BE2C (cell line): Measurements from ENCODE around the gene POFUT2.
A peak's percentile ranks its signal among the peaks of the same experiment; 100 is the strongest.

Experiments
- DNase-seq: peaks from one replicate; pipeline ENCODE4 v3.0.0-alpha.2; 2020
- H3K27me3 ChIP-seq: fragments of 250-450 bp; sonication (Bioruptor Pico); 2 replicates; pipeline ENCODE4 v1.5.1; 2020; ENCODE audit warnings: mild to moderate bottlenecking
- H3K36me3 ChIP-seq: fragments of 250-450 bp; sonication (Bioruptor Pico); 2 replicates; pipeline ENCODE4 v1.5.1; 2020; ENCODE audit warnings: mild to moderate bottlenecking
- H3K4me1 ChIP-seq: fragments of 250-450 bp; sonication (Bioruptor Pico); 2 replicates; pipeline ENCODE4 v1.5.1; 2020
- H3K4me3 ChIP-seq: 2 replicates; pipeline ENCODE4 v1.5.1; 2011; ENCODE audit warnings: low read depth, low read length
- H3K9me3 ChIP-seq: fragments of 250-450 bp; sonication (Bioruptor Pico); 2 replicates; pipeline ENCODE4 v1.5.1; 2020
- TF ChIP-seq, protein P1 (sequence below): IDR thresholded peaks from 2 replicates; pipeline ENCODE4 v1.5.1; 2012; ENCODE audit warnings: mild to moderate bottlenecking, low read depth, low read length

POFUT2 gene

DNA sequence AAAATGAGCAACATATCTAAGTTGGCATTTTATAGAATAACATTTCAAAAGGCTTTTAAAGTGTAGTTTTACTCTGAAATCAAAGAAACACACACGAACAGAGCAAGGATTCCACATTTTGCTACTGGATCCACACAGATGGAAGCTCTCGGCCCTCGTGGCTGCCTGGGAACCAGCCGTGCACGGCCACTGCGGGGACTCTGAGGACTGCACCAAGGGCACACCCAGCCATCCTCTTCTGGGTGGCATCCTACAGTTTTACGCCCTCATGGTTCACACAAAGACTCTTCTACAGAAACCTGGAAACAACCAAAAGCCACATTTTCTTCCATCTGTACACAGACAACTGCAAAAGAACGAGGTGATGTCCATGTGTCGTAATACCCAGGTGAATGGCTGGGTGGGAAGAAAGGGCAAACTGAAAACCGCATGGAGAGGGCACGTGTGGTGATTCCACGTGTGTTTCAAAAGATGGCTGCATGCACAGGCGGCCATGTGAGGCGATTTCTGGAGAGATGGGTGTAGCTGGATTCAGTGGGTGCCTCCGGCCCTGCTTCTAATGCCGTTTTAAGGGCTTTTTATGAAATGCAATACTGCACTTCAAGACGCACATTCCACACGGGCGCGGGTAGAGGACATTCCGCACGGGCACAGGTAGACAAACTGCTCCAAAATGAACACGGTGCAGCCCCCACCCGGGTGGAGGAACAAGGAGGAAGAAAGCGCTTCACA lies 8.1 kb downstream of the POFUT2 start:
- DNase-seq = no peak
- H3K36me3 ChIP-seq = peaks cover 13% of the 10 kb centered on the region
- TF ChIP-seq, protein P1, sequence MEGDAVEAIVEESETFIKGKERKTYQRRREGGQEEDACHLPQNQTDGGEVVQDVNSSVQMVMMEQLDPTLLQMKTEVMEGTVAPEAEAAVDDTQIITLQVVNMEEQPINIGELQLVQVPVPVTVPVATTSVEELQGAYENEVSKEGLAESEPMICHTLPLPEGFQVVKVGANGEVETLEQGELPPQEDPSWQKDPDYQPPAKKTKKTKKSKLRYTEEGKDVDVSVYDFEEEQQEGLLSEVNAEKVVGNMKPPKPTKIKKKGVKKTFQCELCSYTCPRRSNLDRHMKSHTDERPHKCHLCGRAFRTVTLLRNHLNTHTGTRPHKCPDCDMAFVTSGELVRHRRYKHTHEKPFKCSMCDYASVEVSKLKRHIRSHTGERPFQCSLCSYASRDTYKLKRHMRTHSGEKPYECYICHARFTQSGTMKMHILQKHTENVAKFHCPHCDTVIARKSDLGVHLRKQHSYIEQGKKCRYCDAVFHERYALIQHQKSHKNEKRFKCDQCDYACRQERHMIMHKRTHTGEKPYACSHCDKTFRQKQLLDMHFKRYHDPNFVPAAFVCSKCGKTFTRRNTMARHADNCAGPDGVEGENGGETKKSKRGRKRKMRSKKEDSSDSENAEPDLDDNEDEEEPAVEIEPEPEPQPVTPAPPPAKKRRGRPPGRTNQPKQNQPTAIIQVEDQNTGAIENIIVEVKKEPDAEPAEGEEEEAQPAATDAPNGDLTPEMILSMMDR = no peak

DNA sequence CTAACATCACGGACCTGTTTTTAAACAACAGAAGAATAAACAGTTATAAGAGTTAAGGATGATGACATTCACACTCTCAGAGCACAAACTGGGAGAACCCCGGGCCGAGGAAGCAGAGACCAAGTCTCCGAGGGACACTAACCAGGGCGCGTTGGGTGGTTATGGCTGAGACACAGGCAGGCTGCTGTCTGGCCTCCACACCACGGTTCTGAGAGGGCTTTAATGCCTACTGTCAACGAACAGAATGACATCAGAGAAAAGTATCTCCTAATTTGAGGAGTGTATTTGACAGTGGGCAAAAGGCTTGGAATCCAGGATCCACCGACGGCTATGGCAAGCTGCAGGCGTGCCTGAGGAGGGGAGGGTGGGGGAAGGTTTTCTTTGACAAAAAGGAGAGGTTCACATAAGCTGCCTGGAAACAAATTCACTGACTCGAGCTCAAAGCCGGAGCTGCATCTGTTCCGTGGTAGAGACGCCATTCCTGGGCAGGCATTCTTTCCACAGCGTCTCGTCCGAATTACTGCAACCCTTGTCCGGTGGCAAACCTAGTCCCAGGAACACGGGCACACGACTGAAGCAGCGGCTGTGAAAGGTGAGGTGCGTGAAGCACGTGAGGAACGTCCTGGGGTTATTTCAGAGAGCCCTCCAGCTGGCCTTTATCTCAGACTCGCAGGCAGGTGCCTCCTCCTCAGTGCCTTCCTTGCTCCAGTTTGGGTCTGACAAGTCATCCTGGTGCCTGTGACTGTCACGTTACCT lies 9.4 kb downstream of the POFUT2 start:
- Histone ChIP-seq H3K4me3 (no peak overlapping the region), H3K4me1 (no peaks in the 10 kb centered on the region), H3K9me3 (no peaks in the 10 kb centered on the region), H3K27me3 (no peaks in the 10 kb centered on the region), H3K36me3 (peaks cover 13% of the 10 kb centered on the region)
- DNase-seq = no peak
- TF ChIP-seq, protein P1 = no peak

More for the DNA sequence above, 8.1 kb downstream of the POFUT2 start:
- Histone ChIP-seq H3K4me3 (no peak overlapping the region), H3K9me3 (no peaks in the 10 kb centered on the region), H3K27me3 (no peaks in the 10 kb centered on the region), H3K4me1 (no peaks in the 10 kb centered on the region)

DNA sequence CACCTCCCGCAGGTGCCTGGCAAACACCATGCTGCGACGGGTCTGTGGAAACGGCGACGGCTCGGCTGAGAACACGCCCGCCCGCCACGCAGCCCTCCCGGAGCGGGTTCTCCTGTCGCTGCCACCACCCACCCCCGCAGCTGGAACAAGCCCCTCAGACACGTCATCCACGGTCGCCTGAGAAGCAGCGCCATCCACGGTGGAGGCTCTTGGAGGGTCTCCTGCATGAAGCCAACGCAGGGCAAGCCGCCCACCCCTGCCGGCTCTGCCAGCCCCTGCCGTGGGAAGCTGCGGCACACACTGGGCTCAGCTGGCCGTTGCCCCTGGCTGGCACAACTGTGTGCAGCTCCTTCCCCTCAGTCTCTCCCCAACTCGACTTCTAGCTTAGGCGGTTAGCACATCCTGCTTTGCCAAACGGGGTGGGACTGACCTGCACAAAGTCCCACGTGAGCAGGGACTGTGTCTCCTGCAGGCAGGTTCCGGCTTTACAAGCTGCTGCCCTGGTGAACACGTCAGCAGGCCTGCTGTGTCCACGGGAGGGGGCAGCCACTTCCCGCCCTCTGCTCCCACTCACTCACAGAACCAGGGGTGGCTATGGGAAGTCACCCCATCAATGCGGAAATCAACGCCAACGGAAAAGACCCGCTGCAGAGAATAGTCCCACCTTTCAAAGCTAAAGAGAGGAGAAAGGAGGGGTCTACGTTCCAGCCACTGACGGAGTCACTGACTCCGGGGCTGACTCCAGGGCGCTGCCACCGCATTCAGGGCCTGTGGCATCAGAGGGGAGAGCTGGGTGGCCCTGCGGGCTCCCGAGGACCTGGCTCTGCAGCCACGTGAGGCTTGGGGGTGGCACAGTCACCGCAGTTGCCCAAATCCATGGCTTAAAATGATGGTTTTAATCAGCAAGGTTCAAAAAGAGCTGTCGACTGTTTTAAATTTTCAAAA lies 10.3 kb downstream of the POFUT2 start:
- no peaks in the 10 kb centered on the region for H3K9me3 ChIP-seq
- H3K36me3 ChIP-seq = peaks cover 17% of the 10 kb centered on the region
- no peak overlapping the region for H3K4me3 ChIP-seq
- no peak for DNase-seq
- H3K27me3 ChIP-seq = no peaks in the 10 kb centered on the region
- H3K4me1 ChIP-seq = no peaks in the 10 kb centered on the region
- TF ChIP-seq, protein P1 = no peak

DNA sequence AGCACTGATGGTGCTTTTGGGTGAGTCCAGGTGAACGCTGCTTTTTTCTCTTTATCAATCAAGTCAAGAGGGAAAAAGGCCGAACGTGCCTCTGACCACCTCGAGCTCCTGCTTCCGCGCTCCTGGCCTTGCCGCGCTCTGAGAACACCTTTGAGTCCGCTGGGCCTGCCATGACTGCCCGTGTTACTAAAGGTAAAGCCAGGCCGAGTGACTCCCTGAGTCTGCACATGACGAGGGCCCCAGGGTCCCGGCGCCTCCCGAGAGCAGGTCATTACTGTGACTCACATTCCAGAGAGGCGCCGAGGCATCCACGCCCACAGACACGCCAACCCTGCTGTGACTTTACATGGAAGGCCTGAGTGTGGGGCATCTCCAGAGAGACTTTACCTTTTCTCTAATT lies 11.1 kb downstream of the POFUT2 start:
- no peaks in the 10 kb centered on the region for H3K4me1 ChIP-seq
- TF ChIP-seq, protein P1 = no peak
- DNase-seq = no peak
- H3K36me3 ChIP-seq = peaks cover 17% of the 10 kb centered on the region
- H3K27me3 ChIP-seq = no peaks in the 10 kb centered on the region
- H3K4me3 ChIP-seq = no peak overlapping the region
- no peaks in the 10 kb centered on the region for H3K9me3 ChIP-seq

DNA sequence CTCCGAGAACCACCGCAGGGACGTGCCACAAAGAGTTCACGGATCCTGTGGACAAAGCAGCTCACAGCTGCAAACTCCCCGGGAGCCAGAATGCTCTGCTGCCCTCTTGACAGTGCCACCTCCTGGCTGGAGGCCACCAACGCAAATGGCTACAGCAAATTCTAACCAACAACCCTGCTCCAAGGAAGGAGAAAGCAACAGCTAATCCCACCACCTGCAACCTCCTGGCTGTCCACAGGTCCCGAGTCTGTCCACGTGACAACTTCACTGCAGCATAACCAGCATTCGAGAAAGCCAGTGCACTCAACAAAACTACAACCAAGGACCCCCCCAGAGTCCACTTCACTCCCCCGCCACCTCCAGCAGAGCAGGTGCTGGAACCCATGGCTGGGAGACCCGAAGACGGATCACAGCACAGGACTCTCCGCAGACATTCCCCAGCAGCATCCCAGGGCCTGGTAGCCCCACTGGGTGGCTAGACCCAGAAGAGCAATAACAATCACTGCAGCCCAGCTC lies 17.3 kb downstream of the POFUT2 start:
- H3K9me3 ChIP-seq = no peaks in the 10 kb centered on the region
- DNase-seq = peak; percentile 62
- no peaks in the 10 kb centered on the region for H3K27me3 ChIP-seq
- TF ChIP-seq, protein P1 = peak; percentile 70
- H3K4me3 ChIP-seq = no peak overlapping the region
- no peaks in the 10 kb centered on the region for H3K4me1 ChIP-seq
- peaks cover 26% of the 10 kb centered on the region for H3K36me3 ChIP-seq
